ENCODE measurements around the gene RNF149. TPM values are rescaled to one million over a fixed set of nuclear protein-coding genes. Genes with fewer than 3 reads are reported as not detected.

The RNF149 gene
- total and polyA plus RNA-seq, 9 of the 15 experiments (the other 6 are each of a cell fraction or from before 2014, with no cell fraction given) = 9.0 to 31.5 (median 22.8) TPM

DNA sequence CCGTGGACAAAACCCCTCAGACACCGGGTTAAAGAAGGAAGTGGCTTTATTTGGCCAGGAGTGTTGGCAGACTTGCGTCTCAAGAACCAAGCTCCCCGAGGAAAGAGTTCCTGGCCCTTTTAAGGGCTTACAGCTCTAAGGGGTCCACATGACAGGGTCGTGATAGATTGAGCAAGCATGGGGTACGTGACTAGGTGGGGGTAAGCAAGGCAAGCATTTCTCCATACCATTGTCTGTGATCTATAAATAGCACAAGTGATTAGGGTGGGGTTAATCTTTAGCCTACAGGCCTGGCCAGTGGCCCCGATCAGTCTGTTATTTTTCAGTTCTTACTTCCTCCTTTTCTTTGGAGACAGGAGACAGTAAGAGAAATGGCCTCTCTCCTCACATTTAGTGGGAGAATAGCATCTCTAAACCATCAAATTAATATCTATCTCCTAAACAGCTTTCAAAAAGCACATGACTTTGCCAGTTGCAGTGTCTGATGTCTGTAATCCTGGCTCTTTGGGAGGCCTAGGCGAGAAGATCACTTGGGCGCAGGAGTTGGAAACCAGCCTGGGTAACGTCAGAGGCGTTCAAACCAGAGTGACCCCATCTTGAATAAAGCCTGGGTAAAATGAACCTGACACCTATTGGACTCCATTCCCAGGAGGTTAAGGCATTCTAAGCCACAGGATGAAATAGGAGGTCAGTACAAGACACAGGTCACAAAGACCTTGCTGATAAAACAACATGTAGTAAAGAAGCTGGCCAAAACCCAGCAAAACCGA is 74.1 kb downstream of the RNF149 start (continued):
- TF ChIP-seq, protein P1, sequence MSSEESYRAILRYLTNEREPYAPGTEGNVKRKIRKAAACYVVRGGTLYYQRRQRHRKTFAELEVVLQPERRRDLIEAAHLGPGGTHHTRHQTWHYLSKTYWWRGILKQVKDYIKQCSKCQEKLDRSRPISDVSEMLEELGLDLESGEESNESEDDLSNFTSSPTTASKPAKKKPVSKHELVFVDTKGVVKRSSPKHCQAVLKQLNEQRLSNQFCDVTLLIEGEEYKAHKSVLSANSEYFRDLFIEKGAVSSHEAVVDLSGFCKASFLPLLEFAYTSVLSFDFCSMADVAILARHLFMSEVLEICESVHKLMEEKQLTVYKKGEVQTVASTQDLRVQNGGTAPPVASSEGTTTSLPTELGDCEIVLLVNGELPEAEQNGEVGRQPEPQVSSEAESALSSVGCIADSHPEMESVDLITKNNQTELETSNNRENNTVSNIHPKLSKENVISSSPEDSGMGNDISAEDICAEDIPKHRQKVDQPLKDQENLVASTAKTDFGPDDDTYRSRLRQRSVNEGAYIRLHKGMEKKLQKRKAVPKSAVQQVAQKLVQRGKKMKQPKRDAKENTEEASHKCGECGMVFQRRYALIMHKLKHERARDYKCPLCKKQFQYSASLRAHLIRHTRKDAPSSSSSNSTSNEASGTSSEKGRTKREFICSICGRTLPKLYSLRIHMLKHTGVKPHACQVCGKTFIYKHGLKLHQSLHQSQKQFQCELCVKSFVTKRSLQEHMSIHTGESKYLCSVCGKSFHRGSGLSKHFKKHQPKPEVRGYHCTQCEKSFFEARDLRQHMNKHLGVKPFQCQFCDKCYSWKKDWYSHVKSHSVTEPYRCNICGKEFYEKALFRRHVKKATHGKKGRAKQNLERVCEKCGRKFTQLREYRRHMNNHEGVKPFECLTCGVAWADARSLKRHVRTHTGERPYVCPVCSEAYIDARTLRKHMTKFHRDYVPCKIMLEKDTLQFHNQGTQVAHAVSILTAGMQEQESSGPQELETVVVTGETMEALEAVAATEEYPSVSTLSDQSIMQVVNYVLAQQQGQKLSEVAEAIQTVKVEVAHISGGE (CRISPR knock-in tag; IDR thresholded peaks at IDR 0.05) = peak in 1 of 3 experiments; percentile 32; a peak in 1 of 6 replicates
- no peak for TF ChIP-seq ZNF77 (CRISPR knock-in tag; IDR thresholded peaks at IDR 0.05)
- TF ChIP-seq SPI1 (IDR thresholded peaks at IDR 0.05; ENCODE audit: borderline replicate concordance, low read depth, low read length) = peak; percentile 58; the same call in 1 of the 2 replicates
- TF ChIP-seq, protein P2, sequence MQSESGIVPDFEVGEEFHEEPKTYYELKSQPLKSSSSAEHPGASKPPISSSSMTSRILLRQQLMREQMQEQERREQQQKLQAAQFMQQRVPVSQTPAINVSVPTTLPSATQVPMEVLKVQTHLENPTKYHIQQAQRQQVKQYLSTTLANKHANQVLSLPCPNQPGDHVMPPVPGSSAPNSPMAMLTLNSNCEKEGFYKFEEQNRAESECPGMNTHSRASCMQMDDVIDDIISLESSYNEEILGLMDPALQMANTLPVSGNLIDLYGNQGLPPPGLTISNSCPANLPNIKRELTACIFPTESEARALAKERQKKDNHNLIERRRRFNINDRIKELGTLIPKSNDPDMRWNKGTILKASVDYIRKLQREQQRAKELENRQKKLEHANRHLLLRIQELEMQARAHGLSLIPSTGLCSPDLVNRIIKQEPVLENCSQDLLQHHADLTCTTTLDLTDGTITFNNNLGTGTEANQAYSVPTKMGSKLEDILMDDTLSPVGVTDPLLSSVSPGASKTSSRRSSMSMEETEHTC (IDR thresholded peaks at IDR 0.05) = no peak
- no peak for TF ChIP-seq ZNF23 (CRISPR knock-in tag; IDR thresholded peaks at IDR 0.05)
- no peak for TF ChIP-seq SMAD1 (IDR thresholded peaks at IDR 0.05; ENCODE audit: low read depth, low read length, partially characterized antibody)
- no peak for TF ChIP-seq SIRT6 (IDR thresholded peaks at IDR 0.05; ENCODE audit: low read depth, low read length)
- 0 out of 2 replicates have a peak, but pooled peaks have one; percentile 37 for TF ChIP-seq TRIM28 (IDR thresholded peaks at IDR 0.05)
- TF ChIP-seq ATF4 (CRISPR knock-in tag; IDR thresholded peaks at IDR 0.05) = 0 out of 2 replicates have a peak, but pooled peaks have one; percentile 32
- TF ChIP-seq HMGXB4 (CRISPR knock-in tag; IDR thresholded peaks at IDR 0.05) = no peak
- no peak for TF ChIP-seq NR4A1 (CRISPR knock-in tag; IDR thresholded peaks at IDR 0.05)
- TF ChIP-seq NR4A1 (tag; IDR thresholded peaks at IDR 0.05) = peak; percentile 68; the same call in 1 of the 2 replicates
- TF ChIP-seq, protein P3, sequence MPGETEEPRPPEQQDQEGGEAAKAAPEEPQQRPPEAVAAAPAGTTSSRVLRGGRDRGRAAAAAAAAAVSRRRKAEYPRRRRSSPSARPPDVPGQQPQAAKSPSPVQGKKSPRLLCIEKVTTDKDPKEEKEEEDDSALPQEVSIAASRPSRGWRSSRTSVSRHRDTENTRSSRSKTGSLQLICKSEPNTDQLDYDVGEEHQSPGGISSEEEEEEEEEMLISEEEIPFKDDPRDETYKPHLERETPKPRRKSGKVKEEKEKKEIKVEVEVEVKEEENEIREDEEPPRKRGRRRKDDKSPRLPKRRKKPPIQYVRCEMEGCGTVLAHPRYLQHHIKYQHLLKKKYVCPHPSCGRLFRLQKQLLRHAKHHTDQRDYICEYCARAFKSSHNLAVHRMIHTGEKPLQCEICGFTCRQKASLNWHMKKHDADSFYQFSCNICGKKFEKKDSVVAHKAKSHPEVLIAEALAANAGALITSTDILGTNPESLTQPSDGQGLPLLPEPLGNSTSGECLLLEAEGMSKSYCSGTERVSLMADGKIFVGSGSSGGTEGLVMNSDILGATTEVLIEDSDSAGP (CRISPR knock-in tag; IDR thresholded peaks at IDR 0.05) = no peak
- TF ChIP-seq NONO (IDR thresholded peaks at IDR 0.05; ENCODE audit: low read depth in 2 of 2, low read length in 1 of 2) = no peak
- TF ChIP-seq, protein P4, sequence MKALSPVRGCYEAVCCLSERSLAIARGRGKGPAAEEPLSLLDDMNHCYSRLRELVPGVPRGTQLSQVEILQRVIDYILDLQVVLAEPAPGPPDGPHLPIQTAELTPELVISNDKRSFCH (CRISPR knock-in tag; IDR thresholded peaks at IDR 0.05) = no peak
- TF ChIP-seq, protein P4 (tag; IDR thresholded peaks at IDR 0.05) = peak; percentile 91
- TF ChIP-seq CXXC5 (CRISPR knock-in tag; IDR thresholded peaks at IDR 0.05) = peak; percentile 36; the same call in 1 of the 2 replicates
